Measurements from ENCODE around the gene GPC5.
"Not testable (repeated sequence)": the region's sequence is repeated elsewhere in the genome, so short reads cannot be mapped to it uniquely, and the experiment has no call there.

The GPC5 gene

GRCh38 chr13:92429231-92429630, 1030.8 kb downstream of the GPC5 start:
- DNase-seq, result no peak

- DNase-seq, result no peak
These were observed 1035.0 kb downstream of the GPC5 start for GRCh38 chr13:92433386-92433785.

- no peak for DNase-seq
These were observed 1035.5 kb downstream of the GPC5 start for GRCh38 chr13:92433963-92434362.

GRCh38 chr13:92436924-92437323, 1038.5 kb downstream of the GPC5 start:
- no peak for DNase-seq

- no peak for DNase-seq
These were observed 1045.8 kb downstream of the GPC5 start for GRCh38 chr13:92444244-92444643.

- no peak for DNase-seq
These were observed 1052.6 kb downstream of the GPC5 start for GRCh38 chr13:92451060-92451459.

- no peak for DNase-seq
These were observed 1054.4 kb downstream of the GPC5 start for GRCh38 chr13:92452840-92453239.

- DNase-seq, result no peak
These were observed 1060.9 kb downstream of the GPC5 start for GRCh38 chr13:92459306-92459705.

- no peak for DNase-seq
These were observed 1062.1 kb downstream of the GPC5 start for GRCh38 chr13:92460479-92460878.

GRCh38 chr13:92461402-92461801, 1063.0 kb downstream of the GPC5 start:
- no peak for DNase-seq

GRCh38 chr13:92461831-92462230, 1063.4 kb downstream of the GPC5 start:
- no peak for DNase-seq

GRCh38 chr13:92463134-92463533, 1064.7 kb downstream of the GPC5 start:
- DNase-seq, result no peak

GRCh38 chr13:92473765-92474475, 1075.5 kb downstream of the GPC5 start:
- no peak for DNase-seq

GRCh38 chr13:92480387-92480786, 1082.0 kb downstream of the GPC5 start:
- DNase-seq, result no peak

GRCh38 chr13:92482790-92483189, 1084.4 kb downstream of the GPC5 start:
- DNase-seq, result not testable (repeated sequence)

- no peak for DNase-seq
These were observed 1085.5 kb downstream of the GPC5 start for GRCh38 chr13:92483894-92484293.

- no peak for DNase-seq
These were observed 1088.8 kb downstream of the GPC5 start for GRCh38 chr13:92487238-92487637.

- no peak for DNase-seq
These were observed 1089.9 kb downstream of the GPC5 start for GRCh38 chr13:92488249-92488852.

GRCh38 chr13:92491839-92492238, 1093.4 kb downstream of the GPC5 start:
- DNase-seq, result no peak

- no peak for DNase-seq
These were observed 1096.5 kb downstream of the GPC5 start for GRCh38 chr13:92494915-92495314.

GRCh38 chr13:92500192-92500591, 1101.8 kb downstream of the GPC5 start:
- no peak for DNase-seq

- no peak for DNase-seq
These were observed 1112.0 kb downstream of the GPC5 start for GRCh38 chr13:92510416-92510815.

- no peak for DNase-seq
These were observed 1114.4 kb downstream of the GPC5 start for GRCh38 chr13:92512852-92513251.

- DNase-seq, result no peak
These were observed 1115.3 kb downstream of the GPC5 start for GRCh38 chr13:92513672-92514071.

All from activated T-cell treated with anti-CD3 and anti-CD28 coated beads for 4 hours (primary cell).